ENCODE results near the gene OR10W1. TPM values are rescaled to one million over a fixed set of nuclear protein-coding genes. Genes with fewer than 3 reads are reported as not detected.
A peak's percentile ranks its signal among the peaks of the same experiment; 100 is the strongest.

OR10W1 gene
- total RNA-seq, 2 donors from 2014 or later: not detected

DNA sequence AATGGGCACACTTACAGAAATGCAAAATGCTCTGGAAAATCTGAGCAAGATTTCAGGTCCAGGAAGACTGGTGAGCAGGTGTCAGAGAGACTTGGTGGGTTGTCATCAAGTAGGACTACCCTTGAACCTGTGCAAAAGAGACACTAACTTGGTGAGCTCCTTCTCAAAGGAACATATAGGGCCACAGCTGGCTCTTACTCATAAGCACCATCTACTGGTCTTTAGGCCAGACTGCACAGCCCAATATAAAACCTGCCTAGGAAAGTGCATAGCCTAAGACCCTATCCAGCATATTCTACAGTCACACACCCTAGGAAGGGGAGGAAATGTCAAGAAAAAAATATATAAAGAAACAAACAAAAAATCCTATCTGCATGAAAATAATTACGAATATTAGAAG, 18.2 kb upstream of the OR10W1 start:
- no peak overlapping the region for H3K9ac ChIP-seq (ENCODE audit: low read depth in 2 of 2, low read length in 2 of 2)
- peak; percentile 29 for DNase-seq
- TF ChIP-seq, protein P1, sequence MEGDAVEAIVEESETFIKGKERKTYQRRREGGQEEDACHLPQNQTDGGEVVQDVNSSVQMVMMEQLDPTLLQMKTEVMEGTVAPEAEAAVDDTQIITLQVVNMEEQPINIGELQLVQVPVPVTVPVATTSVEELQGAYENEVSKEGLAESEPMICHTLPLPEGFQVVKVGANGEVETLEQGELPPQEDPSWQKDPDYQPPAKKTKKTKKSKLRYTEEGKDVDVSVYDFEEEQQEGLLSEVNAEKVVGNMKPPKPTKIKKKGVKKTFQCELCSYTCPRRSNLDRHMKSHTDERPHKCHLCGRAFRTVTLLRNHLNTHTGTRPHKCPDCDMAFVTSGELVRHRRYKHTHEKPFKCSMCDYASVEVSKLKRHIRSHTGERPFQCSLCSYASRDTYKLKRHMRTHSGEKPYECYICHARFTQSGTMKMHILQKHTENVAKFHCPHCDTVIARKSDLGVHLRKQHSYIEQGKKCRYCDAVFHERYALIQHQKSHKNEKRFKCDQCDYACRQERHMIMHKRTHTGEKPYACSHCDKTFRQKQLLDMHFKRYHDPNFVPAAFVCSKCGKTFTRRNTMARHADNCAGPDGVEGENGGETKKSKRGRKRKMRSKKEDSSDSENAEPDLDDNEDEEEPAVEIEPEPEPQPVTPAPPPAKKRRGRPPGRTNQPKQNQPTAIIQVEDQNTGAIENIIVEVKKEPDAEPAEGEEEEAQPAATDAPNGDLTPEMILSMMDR (IDR thresholded peaks at IDR 0.05): peak; percentile 60

DNA sequence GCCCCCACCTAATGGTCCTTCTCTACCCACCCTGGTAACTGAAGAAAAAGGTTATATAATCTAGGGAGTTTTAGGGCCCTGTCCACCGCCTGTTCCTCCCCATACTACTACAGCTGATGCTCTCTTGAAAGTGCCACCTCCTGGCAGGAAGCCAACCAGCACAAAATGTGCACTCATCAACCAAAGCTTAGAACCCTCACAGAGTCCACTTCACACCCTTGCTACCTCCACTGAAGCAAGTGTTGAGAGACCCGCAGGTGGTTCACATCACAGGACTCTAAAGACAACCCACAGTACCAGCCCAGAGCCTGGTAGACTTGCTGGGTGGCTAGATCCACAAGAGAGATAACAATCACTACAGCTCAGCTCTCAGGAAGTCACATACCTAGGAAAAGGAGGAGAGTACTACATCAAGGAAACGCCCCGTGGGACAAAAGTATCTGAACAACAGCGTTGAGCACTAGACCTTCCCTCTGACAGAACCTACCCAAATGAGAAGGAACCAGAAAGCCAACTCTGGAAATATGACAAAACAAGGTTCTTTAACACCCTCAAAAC, 17.5 kb upstream of the OR10W1 start:
- intact Hi-C loops (cut with DNase I): loop anchor here (10.0 kb wide), 2 partner anchors 151 to 461 kb away; no protein-coding TSS in a partner anchor
- Histone ChIP-seq H3K9ac (ENCODE audit: low read depth in 2 of 2, low read length in 2 of 2) (no peak overlapping the region), H3K4me3 (no peak overlapping the region), H3K9me3 (no peaks in the 10 kb centered on the region), H3K27ac (no peak overlapping the region), H3K36me3 (no peaks in the 10 kb centered on the region), H3K4me1 (no peaks in the 10 kb centered on the region), H3K27me3 (no peaks in the 10 kb centered on the region)
- TF ChIP-seq, protein P1 (IDR thresholded peaks at IDR 0.05): no peak
- DNase-seq: no peak

More for the DNA sequence above, 18.2 kb upstream of the OR10W1 start:
- no peak overlapping the region for H3K27ac ChIP-seq
- intact Hi-C loops (cut with DNase I): loop anchor here (10.0 kb wide), 2 partner anchors 151 to 461 kb away; no protein-coding TSS in a partner anchor
- H3K27me3 ChIP-seq: no peaks in the 10 kb centered on the region
- H3K4me1 ChIP-seq: no peaks in the 10 kb centered on the region
- no peaks in the 10 kb centered on the region for H3K9me3 ChIP-seq
- H3K4me3 ChIP-seq: no peak overlapping the region
- H3K36me3 ChIP-seq: no peaks in the 10 kb centered on the region

DNA sequence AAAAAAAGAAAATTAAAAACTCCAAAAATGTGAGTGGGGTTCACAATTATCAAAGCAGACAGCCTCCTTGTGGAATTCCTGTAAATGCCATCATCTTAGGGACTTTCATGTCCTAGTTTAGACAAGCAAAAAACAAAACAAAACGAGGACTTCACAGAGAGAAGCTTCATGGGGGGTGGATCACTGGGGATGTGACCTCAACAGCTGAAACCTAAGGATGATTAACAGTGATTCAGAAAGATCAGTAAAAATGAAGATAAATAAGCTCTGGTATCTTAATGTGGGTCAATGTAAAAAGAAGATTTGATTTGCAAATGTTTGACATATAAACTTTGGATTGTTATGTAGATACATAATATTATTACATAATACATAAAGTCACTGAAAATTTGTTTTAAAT, 8.1 kb upstream of the OR10W1 start:
- Histone ChIP-seq H3K4me3 (no peak overlapping the region), H3K36me3 (no peaks in the 10 kb centered on the region), H3K4me1 (no peaks in the 10 kb centered on the region), H3K9me3 (no peaks in the 10 kb centered on the region), H3K27ac (no peak overlapping the region), H3K27me3 (no peaks in the 10 kb centered on the region), H3K9ac (ENCODE audit: low read depth in 2 of 2, low read length in 2 of 2) (no peak overlapping the region)
- DNase-seq: no peak
- TF ChIP-seq, protein P1 (IDR thresholded peaks at IDR 0.05): no peak
- intact Hi-C loops (cut with DNase I): loop anchor here (10.0 kb wide), 1 partner anchor 51 kb away; the partner anchor contains the start of gene OR10Q1

DNA sequence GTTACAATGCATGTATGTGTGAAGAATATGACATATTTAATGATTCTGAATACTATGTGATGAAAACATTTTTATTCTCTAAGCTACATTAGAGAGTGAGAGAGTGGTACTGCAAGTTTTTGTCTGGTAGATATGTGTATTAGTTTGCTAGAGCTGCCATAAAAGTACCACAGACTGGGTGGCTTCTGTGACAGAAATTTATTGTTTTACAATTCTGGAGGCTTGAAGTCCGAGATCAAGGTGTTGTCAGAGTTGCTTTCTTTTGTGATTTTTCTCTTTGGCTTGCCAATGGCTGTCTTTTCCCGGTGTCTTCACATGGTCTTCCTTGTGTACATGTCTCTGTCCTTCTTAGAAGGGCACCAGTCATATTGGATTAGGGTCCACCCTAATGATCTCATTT, 6.9 kb upstream of the OR10W1 start:
- Histone ChIP-seq H3K9ac (ENCODE audit: low read depth in 2 of 2, low read length in 2 of 2) (no peak overlapping the region), H3K27ac (no peak overlapping the region), H3K4me1 (no peaks in the 10 kb centered on the region), H3K4me3 (no peak overlapping the region), H3K27me3 (no peaks in the 10 kb centered on the region), H3K36me3 (no peaks in the 10 kb centered on the region), H3K9me3 (no peaks in the 10 kb centered on the region)
- intact Hi-C loops (cut with DNase I): loop anchor here (10.0 kb wide), 1 partner anchor 50 kb away; the partner anchor contains the start of gene OR10Q1
- DNase-seq: no peak
- TF ChIP-seq, protein P1 (IDR thresholded peaks at IDR 0.05): no peak

DNA sequence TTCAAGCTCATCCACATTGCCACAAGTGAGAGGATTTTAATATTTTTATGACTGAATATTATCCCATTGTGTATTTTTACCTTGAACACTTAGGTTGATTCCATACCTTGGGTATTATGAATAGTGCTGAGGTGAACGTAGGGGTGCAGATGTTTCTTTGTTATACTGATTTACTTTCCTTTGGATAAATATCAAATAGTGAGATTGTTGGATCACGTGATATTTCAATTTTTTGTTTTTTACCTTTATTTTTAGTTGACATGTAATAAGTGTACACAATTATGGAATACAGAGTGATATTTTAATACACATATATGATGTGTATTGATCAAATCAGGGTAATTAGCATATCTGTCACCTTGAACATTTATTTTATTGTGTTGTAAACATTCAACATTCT, 8.1 kb downstream of the OR10W1 start:
- Histone ChIP-seq H3K9ac (ENCODE audit: low read depth in 2 of 2, low read length in 2 of 2) (no peak overlapping the region), H3K4me3 (no peak overlapping the region), H3K27ac (no peak overlapping the region), H3K4me1 (no peaks in the 10 kb centered on the region), H3K27me3 (no peaks in the 10 kb centered on the region), H3K36me3 (no peaks in the 10 kb centered on the region), H3K9me3 (no peaks in the 10 kb centered on the region)
- TF ChIP-seq, protein P1 (IDR thresholded peaks at IDR 0.05): no peak
- no peak for DNase-seq
- intact Hi-C loops (cut with DNase I): no loop called here
